NCI-H128 (cell line): ENCODE data around the gene MAT2B.
"Not testable (repeated sequence)": the region's sequence is repeated elsewhere in the genome, so short reads cannot be mapped to it uniquely, and the experiment has no call there.

Experiments
- DNase-seq: peaks from one replicate; lab custom pipeline; 2025; ENCODE audit not compliant: unreplicated experiment; lab: John Stamatoyannopoulos, UW

Gene MAT2B

GRCh38 chr5:163503106-163504078 is 2.0 kb upstream of the MAT2B start:
- DNase-seq: no peak

- DNase-seq: no peak
These were observed 1.1 kb upstream of the MAT2B start for GRCh38 chr5:163504079-163504931.

DNA sequence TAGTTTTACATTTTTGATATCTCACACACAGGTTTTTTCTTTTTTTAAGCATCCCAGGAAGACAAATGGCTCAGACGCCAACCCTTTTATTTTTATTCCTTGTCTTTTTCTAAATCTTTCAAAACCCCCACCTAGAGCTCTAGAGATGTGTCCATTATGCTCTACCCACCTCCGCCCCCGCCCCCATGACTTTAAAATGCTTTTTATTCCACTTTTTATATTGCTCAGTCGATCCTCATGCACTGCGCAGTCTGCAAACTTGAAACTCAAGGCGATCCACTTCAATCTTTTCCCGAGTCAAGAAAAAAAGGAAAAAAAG is 411 bp upstream of the MAT2B start:
- DNase-seq: no peak

- DNase-seq: no peak
These were observed 657 bp downstream of the MAT2B start for GRCh38 chr5:163506095-163506457.

DNA sequence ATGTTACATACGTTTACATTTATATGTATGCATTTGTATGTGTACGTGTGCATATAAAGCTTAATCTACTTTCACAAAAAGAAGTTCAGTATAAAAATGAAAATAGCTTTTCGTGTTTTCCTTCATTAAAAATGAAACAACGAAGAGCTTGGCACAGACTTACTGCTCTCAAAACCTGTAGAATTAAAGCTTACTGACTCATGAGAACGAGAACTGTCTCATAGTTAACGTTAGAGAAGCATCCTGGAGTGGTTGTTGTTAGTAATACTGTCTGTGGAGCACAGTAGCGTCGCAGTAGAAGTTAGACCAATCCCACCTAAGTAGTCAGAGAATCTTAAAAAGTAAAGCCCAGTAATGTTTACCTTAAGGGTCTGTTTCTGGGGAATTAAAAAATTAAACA is 1.3 kb downstream of the MAT2B start:
- DNase-seq: no peak

DNA sequence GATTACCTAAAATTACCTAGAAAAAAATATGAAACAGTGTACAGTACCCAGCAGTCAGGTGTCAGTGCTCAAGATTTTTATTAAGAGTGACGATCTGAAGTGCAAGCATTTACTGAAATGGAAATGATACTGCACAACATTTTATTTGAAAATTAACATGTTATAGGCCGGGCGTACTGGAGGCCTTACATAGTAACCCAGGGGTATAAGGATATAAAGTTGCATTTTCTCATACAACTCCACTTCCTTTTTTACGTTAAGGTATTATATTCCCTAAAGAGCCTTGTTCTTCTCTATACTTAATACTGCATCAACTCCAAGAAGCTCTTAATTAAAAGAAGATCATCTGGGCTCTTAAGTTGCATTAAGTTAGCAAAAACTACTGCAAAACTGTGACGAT is 3.3 kb downstream of the MAT2B start:
- DNase-seq: no peak

GRCh38 chr5:163509291-163509951 is 4.0 kb downstream of the MAT2B start:
- DNase-seq: no peak

GRCh38 chr5:163512526-163512925 is 7.1 kb downstream of the MAT2B start:
- no peak for DNase-seq

- DNase-seq: no peak
These were observed 19.7 kb downstream of the MAT2B start for GRCh38 chr5:163525096-163525495.

DNA sequence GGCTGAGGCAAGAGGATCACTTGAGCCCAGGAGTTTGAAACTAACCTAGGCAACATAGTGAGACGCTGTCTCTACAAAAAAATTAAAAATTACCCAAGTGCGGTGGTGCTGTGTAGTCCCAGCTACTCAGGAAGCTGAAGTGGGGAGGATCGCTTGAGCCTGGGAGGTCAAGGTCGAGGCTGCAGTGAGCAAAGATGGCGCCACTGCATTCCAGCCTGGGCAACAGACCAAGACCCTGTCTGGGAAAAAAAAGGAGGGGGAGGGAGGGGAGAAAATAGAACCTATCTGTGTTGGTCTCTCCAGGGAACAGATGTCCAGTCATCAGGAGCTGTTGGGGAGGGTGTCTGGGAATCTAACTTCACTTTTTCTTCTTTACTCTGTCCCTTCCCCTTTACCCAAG is 24.3 kb downstream of the MAT2B start:
- no peak for DNase-seq

- no peak for DNase-seq
These were observed 25.9 kb downstream of the MAT2B start for GRCh38 chr5:163531272-163531671.

GRCh38 chr5:163532171-163533084 is 27.0 kb downstream of the MAT2B start:
- no peak for DNase-seq

- no peak for DNase-seq
These were observed 27.8 kb downstream of the MAT2B start for GRCh38 chr5:163533223-163533622.

- no peak for DNase-seq
These were observed 29.2 kb downstream of the MAT2B start for GRCh38 chr5:163534492-163535094.

- DNase-seq: no peak
These were observed 29.9 kb downstream of the MAT2B start for GRCh38 chr5:163535290-163535689.

GRCh38 chr5:163536442-163536841 is 31.0 kb downstream of the MAT2B start:
- DNase-seq: not testable (repeated sequence)

DNA sequence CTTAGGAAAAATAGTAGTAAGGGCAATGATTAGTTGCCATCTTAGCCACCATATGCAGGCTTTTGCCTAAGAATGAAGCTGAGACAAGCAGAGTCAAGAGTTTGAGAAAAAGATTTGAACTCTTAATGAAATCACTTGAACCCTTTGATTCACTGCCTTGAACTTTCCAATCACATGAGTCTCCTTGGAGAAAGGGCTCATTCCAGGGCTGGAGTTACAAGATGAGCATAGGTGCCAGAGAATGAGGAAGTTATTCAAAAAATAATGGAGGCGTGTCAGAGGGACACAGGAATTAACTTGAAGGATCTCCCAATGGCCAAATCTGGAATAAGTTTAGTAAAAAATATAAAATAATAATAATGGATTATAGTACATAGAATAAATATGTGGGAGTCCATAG is 35.3 kb downstream of the MAT2B start:
- DNase-seq: no peak

- no peak for DNase-seq
These were observed 37.4 kb downstream of the MAT2B start for GRCh38 chr5:163542771-163543170.

- DNase-seq: no peak
These were observed 38.6 kb downstream of the MAT2B start for GRCh38 chr5:163544041-163544440.

GRCh38 chr5:163544836-163545235 is 39.4 kb downstream of the MAT2B start:
- no peak for DNase-seq
